CD8-positive, alpha-beta memory T cell (primary cell): ENCODE data around the gene PRKAB2. TPM values are rescaled to one million over a fixed set of nuclear protein-coding genes. Genes with fewer than 3 reads are reported as not detected.

ENCODE experiments used
- CTCF ChIA-PET: fragments of 350-600 bp; sonication (Branson Sonifier 250); formaldehyde crosslinking; loops from one replicate; lab custom pipeline; 2021; ENCODE audit warnings: antibody characterized with exemption; lab: Charles Lee
- POLR2A ChIA-PET: fragments of 350-600 bp; sonication (Branson Sonifier 250); formaldehyde crosslinking; loops from one replicate; lab custom pipeline; 2021; ENCODE audit warnings: antibody characterized with exemption; lab: Charles Lee
- DNase-seq, 5 donors: peaks; one replicate each; pipeline versions ENCODE4 v3.0.0 to v3.0.0-alpha.2; 2020 to 2022; ENCODE audit warnings: mixed read lengths in 1 of 5
- H3K27ac ChIP-seq: one replicate; pipeline ENCODE4 v1.7.0; 2013; ENCODE audit warnings: low read depth, mild to moderate bottlenecking, low read length, moderate library complexity
- H3K27me3 ChIP-seq: 2 replicates; pipeline ENCODE4 v1.7.0; 2013; ENCODE audit warnings: low read length, mild to moderate bottlenecking; ENCODE audit not compliant: insufficient read depth, poor library complexity, severe bottlenecking
- H3K36me3 ChIP-seq: 2 replicates; pipeline ENCODE4 v1.7.0; 2013; ENCODE audit warnings: mild to moderate bottlenecking, low read length, moderate library complexity; ENCODE audit not compliant: insufficient read depth
- H3K4me1 ChIP-seq: 2 replicates; pipeline ENCODE4 v1.7.0; 2013; ENCODE audit warnings: mild to moderate bottlenecking, low read length, moderate library complexity; ENCODE audit not compliant: insufficient read depth
- H3K4me3 ChIP-seq: 2 replicates; pipeline ENCODE4 v1.7.0; 2013; ENCODE audit warnings: mild to moderate bottlenecking, low read length
- H3K9me3 ChIP-seq: 2 replicates; pipeline ENCODE4 v1.7.0; 2013; ENCODE audit warnings: mild to moderate bottlenecking, low read length
- H3K27ac Mint-ChIP-seq, 8 donors: one replicate each; pipeline ENCODE4 v1.8.0; 2020 to 2021; ENCODE audit warnings: mixed read lengths in 8 of 8, mild to moderate bottlenecking in 6 of 8, inconsistent platforms in 3 of 8, moderate library complexity in 3 of 8
- H3K27me3 Mint-ChIP-seq, 2 donors: one replicate each; pipeline ENCODE4 v1.8.0; 2020 to 2021; ENCODE audit warnings: mixed read lengths in 2 of 2, mild to moderate bottlenecking in 1 of 2, moderate library complexity in 1 of 2
- H3K36me3 Mint-ChIP-seq, 3 donors: one replicate each; pipeline ENCODE4 v1.8.0; 2020 to 2021; ENCODE audit warnings: mixed read lengths in 3 of 3, inconsistent platforms in 1 of 3, mild to moderate bottlenecking in 1 of 3
- H3K4me1 Mint-ChIP-seq, 3 donors: one replicate each; pipeline ENCODE4 v1.8.0; 2020 to 2021; ENCODE audit warnings: mixed read lengths in 3 of 3, inconsistent platforms in 1 of 3, mild to moderate bottlenecking in 1 of 3
- H3K4me3 Mint-ChIP-seq, 7 donors: one replicate each; pipeline ENCODE4 v1.8.0; 2020 to 2021; ENCODE audit warnings: mixed read lengths in 7 of 7, mild to moderate bottlenecking in 6 of 7, moderate library complexity in 4 of 7, inconsistent platforms in 2 of 7
- H3K9me3 Mint-ChIP-seq, 5 donors: one replicate each; pipeline ENCODE4 v1.8.0; 2020 to 2022; ENCODE audit warnings: mixed read lengths in 5 of 5, mild to moderate bottlenecking in 3 of 5, moderate library complexity in 2 of 5, inconsistent platforms in 1 of 5
- polyA plus RNA-seq: library from polyadenylated mRNA; unstranded; fragments of 300-500 nt; fragmentation: Illumina TruSeq; gene quantifications from one replicate; pipeline ENCODE4 v1.2.3, GENCODE V29; 2021
- total RNA-seq, 2 experiments: library from RNA; stranded (reverse); gene quantifications; one replicate each; pipeline ENCODE4 v1.2.3, GENCODE V29; 2021

Gene PRKAB2
- total and polyA plus RNA-seq, 3 experiments from 2014 or later = 2.2 to 8.5 (median 7.3) TPM

GRCh38 chr1:147213271-147213670 lies 41.0 kb upstream of the PRKAB2 start:
- no peaks in the 10 kb centered on the region for H3K27me3 Mint-ChIP-seq
- no peaks in the 10 kb centered on the region for H3K4me1 ChIP-seq
- no peak overlapping the region for H3K4me3 Mint-ChIP-seq
- no peak for DNase-seq
- no peak overlapping the region for H3K27ac Mint-ChIP-seq
- H3K27me3 ChIP-seq = no peaks in the 10 kb centered on the region
- no peaks in the 10 kb centered on the region for H3K4me1 Mint-ChIP-seq
- no peak overlapping the region for H3K27ac ChIP-seq
- no peak overlapping the region for H3K4me3 ChIP-seq
- no peaks in the 10 kb centered on the region for H3K9me3 ChIP-seq
- CTCF ChIA-PET = no interaction called here
- POLR2A ChIA-PET = no interaction called here
- H3K36me3 Mint-ChIP-seq = peaks cover 0 to 5% (median 4%) of the 10 kb centered on the region in 3 donors
- no peaks in the 10 kb centered on the region for H3K36me3 ChIP-seq
- H3K9me3 Mint-ChIP-seq = no peaks in the 10 kb centered on the region

GRCh38 chr1:147211577-147211976 lies 39.3 kb upstream of the PRKAB2 start:
- ChIA-PET POLR2A (no interaction called here), CTCF (no interaction called here)
- H3K4me3 ChIP-seq = no peak overlapping the region
- no peaks in the 10 kb centered on the region for H3K4me1 ChIP-seq
- Mint-ChIP-seq H3K9me3 (no peaks in the 10 kb centered on the region), H3K27ac (no peak overlapping the region), H3K4me3 (no peak overlapping the region), H3K36me3 (peaks cover 0 to 13% (median 5%) of the 10 kb centered on the region in 3 donors), H3K27me3 (no peaks in the 10 kb centered on the region), H3K4me1 (no peaks in the 10 kb centered on the region)
- no peaks in the 10 kb centered on the region for H3K36me3 ChIP-seq
- no peaks in the 10 kb centered on the region for H3K27me3 ChIP-seq
- DNase-seq = no peak
- no peak overlapping the region for H3K27ac ChIP-seq
- H3K9me3 ChIP-seq = no peaks in the 10 kb centered on the region

GRCh38 chr1:147210987-147211386 lies 38.7 kb upstream of the PRKAB2 start:
- peaks cover 0 to 13% (median 5%) of the 10 kb centered on the region in 3 donors for H3K36me3 Mint-ChIP-seq
- POLR2A ChIA-PET = no interaction called here
- no peaks in the 10 kb centered on the region for H3K4me1 Mint-ChIP-seq
- DNase-seq = no peak
- H3K27me3 Mint-ChIP-seq = no peaks in the 10 kb centered on the region
- H3K4me3 Mint-ChIP-seq = no peak overlapping the region
- H3K27me3 ChIP-seq = no peaks in the 10 kb centered on the region
- no peaks in the 10 kb centered on the region for H3K4me1 ChIP-seq
- no peaks in the 10 kb centered on the region for H3K36me3 ChIP-seq
- CTCF ChIA-PET = no interaction called here
- no peaks in the 10 kb centered on the region for H3K9me3 ChIP-seq
- H3K9me3 Mint-ChIP-seq = no peaks in the 10 kb centered on the region
- H3K4me3 ChIP-seq = no peak overlapping the region
- H3K27ac ChIP-seq = no peak overlapping the region
- H3K27ac Mint-ChIP-seq = no peak overlapping the region

- no peak for DNase-seq
- H3K4me1 ChIP-seq = no peaks in the 10 kb centered on the region
- H3K4me3 ChIP-seq = no peak overlapping the region
- no peak overlapping the region for H3K27ac Mint-ChIP-seq
- CTCF ChIA-PET = no interaction called here
- H3K36me3 ChIP-seq = no peaks in the 10 kb centered on the region
- POLR2A ChIA-PET = no interaction called here
- no peaks in the 10 kb centered on the region for H3K4me1 Mint-ChIP-seq
- no peaks in the 10 kb centered on the region for H3K9me3 ChIP-seq
- no peak overlapping the region for H3K27ac ChIP-seq
- no peaks in the 10 kb centered on the region for H3K27me3 Mint-ChIP-seq
- H3K36me3 Mint-ChIP-seq = peaks cover 0 to 13% (median 5%) of the 10 kb centered on the region in 3 donors
- no peaks in the 10 kb centered on the region for H3K27me3 ChIP-seq
- H3K4me3 Mint-ChIP-seq = no peak overlapping the region
- H3K9me3 Mint-ChIP-seq = no peaks in the 10 kb centered on the region
These were observed 37.9 kb upstream of the PRKAB2 start for GRCh38 chr1:147209825-147210821.

GRCh38 chr1:147208619-147209018 lies 36.3 kb upstream of the PRKAB2 start:
- Mint-ChIP-seq H3K27ac (no peak overlapping the region), H3K36me3 (peaks cover 5 to 18% (median 14%) of the 10 kb centered on the region in 3 donors), H3K4me1 (no peaks in the 10 kb centered on the region), H3K9me3 (no peaks in the 10 kb centered on the region), H3K27me3 (no peaks in the 10 kb centered on the region), H3K4me3 (no peak overlapping the region)
- H3K4me1 ChIP-seq = no peaks in the 10 kb centered on the region
- POLR2A ChIA-PET = no interaction called here
- no peaks in the 10 kb centered on the region for H3K9me3 ChIP-seq
- no peaks in the 10 kb centered on the region for H3K36me3 ChIP-seq
- CTCF ChIA-PET = no interaction called here
- H3K27me3 ChIP-seq = no peaks in the 10 kb centered on the region
- no peak overlapping the region for H3K4me3 ChIP-seq
- no peak for DNase-seq
- H3K27ac ChIP-seq = no peak overlapping the region

GRCh38 chr1:147207192-147207591 lies 34.9 kb upstream of the PRKAB2 start:
- ChIA-PET POLR2A (no interaction called here), CTCF (no interaction called here)
- no peaks in the 10 kb centered on the region for H3K4me1 Mint-ChIP-seq
- no peak overlapping the region for H3K4me3 Mint-ChIP-seq
- H3K36me3 Mint-ChIP-seq = peaks cover 9 to 29% (median 15%) of the 10 kb centered on the region in 3 donors
- no peaks in the 10 kb centered on the region for H3K27me3 Mint-ChIP-seq
- DNase-seq = no peak
- Histone ChIP-seq H3K9me3 (no peaks in the 10 kb centered on the region), H3K4me1 (no peaks in the 10 kb centered on the region), H3K27ac (no peak overlapping the region), H3K4me3 (no peak overlapping the region), H3K36me3 (no peaks in the 10 kb centered on the region), H3K27me3 (no peaks in the 10 kb centered on the region)
- H3K27ac Mint-ChIP-seq = no peak overlapping the region
- H3K9me3 Mint-ChIP-seq = no peaks in the 10 kb centered on the region

- DNase-seq = no peak
- no peaks in the 10 kb centered on the region for H3K4me1 ChIP-seq
- no peaks in the 10 kb centered on the region for H3K27me3 Mint-ChIP-seq
- no peak overlapping the region for H3K4me3 ChIP-seq
- no peaks in the 10 kb centered on the region for H3K9me3 ChIP-seq
- no peak overlapping the region for H3K4me3 Mint-ChIP-seq
- H3K27ac ChIP-seq = no peak overlapping the region
- no peaks in the 10 kb centered on the region for H3K9me3 Mint-ChIP-seq
- H3K27me3 ChIP-seq = no peaks in the 10 kb centered on the region
- no peaks in the 10 kb centered on the region for H3K4me1 Mint-ChIP-seq
- H3K27ac Mint-ChIP-seq = no peak overlapping the region
- ChIA-PET POLR2A (no interaction called here), CTCF (interaction anchor here (1.1 kb wide), 1 partner anchor 39 kb away, joined by 3 read pairs; no protein-coding TSS in a partner anchor)
- H3K36me3 Mint-ChIP-seq = peaks cover 8 to 25% (median 15%) of the 10 kb centered on the region in 3 donors
- H3K36me3 ChIP-seq = no peaks in the 10 kb centered on the region
These were observed 31.8 kb upstream of the PRKAB2 start for GRCh38 chr1:147204080-147204479.

- Mint-ChIP-seq H3K36me3 (peaks cover 8 to 24% (median 15%) of the 10 kb centered on the region in 3 donors), H3K9me3 (no peaks in the 10 kb centered on the region), H3K27me3 (no peaks in the 10 kb centered on the region), H3K4me1 (no peaks in the 10 kb centered on the region), H3K4me3 (no peak overlapping the region), H3K27ac (no peak overlapping the region)
- DNase-seq = no peak
- H3K27me3 ChIP-seq = no peaks in the 10 kb centered on the region
- POLR2A ChIA-PET = no interaction called here
- H3K9me3 ChIP-seq = no peaks in the 10 kb centered on the region
- H3K4me3 ChIP-seq = no peak overlapping the region
- H3K27ac ChIP-seq = no peak overlapping the region
- H3K36me3 ChIP-seq = no peaks in the 10 kb centered on the region
- CTCF ChIA-PET = no interaction called here
- H3K4me1 ChIP-seq = no peaks in the 10 kb centered on the region
These were observed 30.3 kb upstream of the PRKAB2 start for GRCh38 chr1:147202576-147202975.
